OCI-M2 (cell line): Measurements from ENCODE around the gene RIBC2.
"Not testable (repeated sequence)": the region's sequence is repeated elsewhere in the genome, so short reads cannot be mapped to it uniquely, and the experiment has no call there.

Experiments
- DNase-seq: peaks from one replicate; lab custom pipeline; 2025; ENCODE audit not compliant: unreplicated experiment; lab: John Stamatoyannopoulos, UW

RIBC2 gene

GRCh38 chr22:45424241-45424731 is 10.8 kb downstream of the RIBC2 start:
- no peak for DNase-seq

GRCh38 chr22:45425101-45425500 is 11.6 kb downstream of the RIBC2 start:
- no peak for DNase-seq

DNA sequence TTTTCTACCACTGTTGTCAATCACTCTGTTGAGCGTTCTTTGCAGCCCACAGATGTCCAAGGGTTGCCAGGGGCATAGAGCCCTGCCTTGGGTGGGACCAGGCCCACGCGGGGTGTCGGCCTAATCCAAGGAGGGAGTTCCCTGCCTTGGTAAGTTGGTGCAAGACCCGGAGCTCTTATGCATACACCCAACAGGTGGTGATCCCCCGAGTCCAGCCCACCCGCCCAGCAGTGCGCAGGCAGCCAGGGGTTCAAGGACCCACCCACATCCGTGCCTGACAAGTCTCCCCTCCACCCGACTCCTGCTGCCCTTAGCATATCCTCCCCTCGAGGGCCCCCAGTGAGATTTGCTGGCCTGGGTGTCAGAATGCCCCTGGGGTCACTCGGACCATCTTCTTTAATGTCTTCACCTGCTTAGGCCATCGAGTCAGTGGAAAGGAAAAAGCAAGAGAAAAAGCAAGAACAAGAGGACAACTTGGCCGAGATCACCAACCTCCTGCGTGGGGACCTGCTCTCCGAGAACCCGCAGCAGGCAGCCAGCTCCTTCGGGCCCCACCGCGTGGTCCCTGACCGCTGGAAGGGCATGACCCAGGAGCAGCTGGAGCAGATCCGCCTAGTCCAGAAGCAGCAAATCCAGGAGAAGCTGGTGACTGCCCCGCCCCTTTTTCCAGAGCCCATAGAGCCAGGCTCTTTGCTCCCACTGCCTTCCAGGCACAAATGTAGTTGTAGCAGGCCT is 12.2 kb downstream of the RIBC2 start:
- no peak for DNase-seq

GRCh38 chr22:45426387-45426786 is 12.9 kb downstream of the RIBC2 start:
- DNase-seq = no peak

- DNase-seq = no peak
These were observed 13.6 kb downstream of the RIBC2 start for GRCh38 chr22:45427114-45427513.

DNA sequence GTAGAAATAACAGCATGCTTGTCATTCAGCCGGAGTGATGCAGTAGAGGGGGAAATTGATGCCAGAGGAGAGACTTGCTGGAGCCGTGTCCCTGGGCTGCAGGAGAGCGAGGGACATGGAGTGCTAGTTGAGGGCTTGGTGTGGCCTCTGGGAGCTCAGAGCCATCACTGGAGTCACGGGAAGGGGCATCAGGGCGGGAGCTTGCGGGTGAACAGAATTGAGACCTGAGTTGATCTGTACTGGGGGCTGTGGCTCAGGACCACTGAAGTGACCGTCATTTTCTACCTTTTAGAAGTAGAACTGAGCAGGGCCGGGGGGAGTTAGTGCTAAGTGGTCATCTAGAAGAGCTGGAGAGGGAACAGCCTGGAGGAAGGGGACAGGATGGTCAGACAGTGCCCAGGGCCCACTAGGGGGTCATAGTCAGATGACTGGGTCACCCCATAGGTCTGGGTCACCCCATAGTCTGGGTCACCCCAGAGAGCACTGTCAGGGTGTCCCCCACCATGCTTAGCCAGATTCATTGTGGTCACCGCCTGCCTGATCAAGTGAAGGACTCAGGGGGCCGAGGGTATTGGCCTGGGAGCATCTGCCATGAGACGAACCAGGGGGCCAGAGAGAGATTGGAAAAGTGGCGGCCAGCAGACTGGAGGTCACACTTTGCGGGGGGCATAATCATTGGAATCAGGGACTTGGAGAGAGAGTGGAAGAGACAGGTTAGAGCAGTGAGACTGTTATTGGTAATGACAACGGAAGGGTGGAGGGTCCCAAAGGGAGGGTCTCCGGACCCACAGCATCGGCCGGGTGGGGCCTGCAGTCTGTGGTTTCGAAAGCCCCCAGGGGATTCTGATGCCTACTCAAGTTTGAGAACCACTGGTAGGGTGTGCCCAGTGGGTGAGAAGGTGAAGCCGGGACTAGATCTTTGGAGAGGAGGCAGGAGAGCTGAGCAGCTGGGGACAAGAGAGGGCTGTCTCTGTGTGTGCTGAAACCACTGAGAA is 15.2 kb downstream of the RIBC2 start:
- no peak for DNase-seq

GRCh38 chr22:45429424-45429823 is 15.9 kb downstream of the RIBC2 start:
- no peak for DNase-seq

- no peak for DNase-seq
These were observed 16.7 kb downstream of the RIBC2 start for GRCh38 chr22:45429981-45430775.

GRCh38 chr22:45430871-45431270 is 17.4 kb downstream of the RIBC2 start:
- DNase-seq = no peak

DNA sequence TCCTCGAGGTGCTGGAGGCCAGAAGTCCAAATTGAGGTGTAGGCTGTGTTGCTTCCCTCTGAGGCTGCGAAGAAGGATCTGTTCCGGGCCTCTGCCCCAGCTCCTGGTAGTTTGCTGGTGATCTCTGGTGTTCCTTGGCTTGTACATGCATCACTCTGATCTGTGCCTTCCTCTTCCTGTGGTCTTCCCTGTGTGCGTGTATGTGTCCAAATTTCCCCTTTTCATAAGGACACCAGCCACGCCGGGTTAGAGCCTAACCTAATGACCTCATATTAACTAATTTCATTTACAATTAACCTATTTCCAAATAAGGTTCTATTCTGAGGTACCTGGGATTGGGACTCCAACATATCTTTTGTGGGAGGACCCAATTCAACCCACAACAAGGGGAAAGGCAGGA is 21.5 kb downstream of the RIBC2 start:
- DNase-seq = no peak

- DNase-seq = no peak
These were observed 22.1 kb downstream of the RIBC2 start for GRCh38 chr22:45435544-45436139.

DNA sequence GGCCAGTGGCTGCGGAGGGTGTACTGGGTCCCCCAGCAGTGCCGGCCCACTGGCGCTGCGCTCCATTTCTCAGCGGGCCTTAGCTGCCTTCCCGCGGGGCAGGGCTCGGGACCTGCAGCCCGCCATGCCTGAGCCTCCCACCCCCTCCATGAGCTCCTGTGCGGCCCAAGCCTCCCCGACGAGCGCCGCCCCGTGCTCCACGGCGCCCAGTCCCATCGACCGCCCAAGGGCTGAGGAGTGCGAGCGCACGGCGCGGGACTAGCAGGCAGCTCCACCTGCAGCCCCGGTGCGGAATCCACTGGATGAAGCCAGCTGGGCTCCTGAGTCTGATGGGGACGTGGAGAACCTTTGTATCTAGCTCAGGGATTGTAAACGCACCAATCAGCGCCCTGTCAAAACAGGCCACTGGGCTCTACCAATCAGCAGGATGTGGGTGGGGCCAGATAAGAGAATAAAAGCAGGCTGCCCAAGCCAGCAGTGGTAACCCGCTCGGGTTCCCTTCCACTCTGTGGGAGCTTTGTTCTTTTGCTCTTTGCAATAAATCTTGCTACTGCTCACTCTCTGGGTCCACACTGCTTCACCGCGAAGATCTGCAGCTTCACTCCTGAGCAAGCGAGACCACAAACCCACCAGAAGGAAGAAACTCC is 23.5 kb downstream of the RIBC2 start:
- not testable (repeated sequence) for DNase-seq

DNA sequence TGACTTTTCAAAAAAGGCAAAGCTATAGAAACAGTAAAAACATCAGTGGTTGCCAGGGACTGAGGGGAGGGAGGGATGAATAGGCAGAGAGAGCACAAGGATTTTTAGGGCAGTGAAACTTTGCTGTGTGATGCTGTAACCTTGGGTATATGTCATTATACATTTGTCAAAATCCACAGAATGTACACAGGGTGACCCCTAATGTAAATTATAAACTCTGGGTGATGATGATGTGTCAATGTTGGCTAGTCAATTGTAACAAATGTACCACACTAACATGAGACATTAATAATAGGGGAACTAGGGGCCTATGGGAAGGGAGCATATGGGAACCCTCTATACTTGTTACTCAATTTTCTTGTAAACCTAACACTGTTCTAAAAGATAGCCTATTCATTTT is 24.8 kb downstream of the RIBC2 start:
- no peak for DNase-seq

GRCh38 chr22:45440688-45441087 is 27.2 kb downstream of the RIBC2 start:
- DNase-seq = not testable (repeated sequence)

DNA sequence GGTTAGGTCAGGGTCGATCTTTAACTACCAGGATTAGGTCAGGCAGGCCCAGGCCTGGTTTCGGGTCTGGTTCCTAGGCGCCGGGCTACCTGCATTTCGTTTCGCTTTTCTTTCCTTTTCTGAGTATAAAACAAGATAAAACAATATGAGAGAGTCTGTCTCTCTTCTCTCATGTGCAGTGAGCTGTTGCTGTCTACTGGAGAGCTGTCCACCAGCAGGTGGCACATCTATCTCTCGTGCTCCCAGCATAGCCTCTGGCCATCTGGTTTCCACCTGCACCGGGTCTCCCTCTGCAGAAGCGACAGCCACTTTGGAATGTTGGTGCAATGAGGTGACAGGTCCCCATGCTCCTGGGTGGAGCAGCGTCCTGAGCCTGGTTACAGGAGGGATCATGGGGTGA is 27.6 kb downstream of the RIBC2 start:
- no peak for DNase-seq

GRCh38 chr22:45442116-45442515 is 28.6 kb downstream of the RIBC2 start:
- no peak for DNase-seq

- DNase-seq = no peak
These were observed 30.7 kb downstream of the RIBC2 start for GRCh38 chr22:45444168-45444567.

DNA sequence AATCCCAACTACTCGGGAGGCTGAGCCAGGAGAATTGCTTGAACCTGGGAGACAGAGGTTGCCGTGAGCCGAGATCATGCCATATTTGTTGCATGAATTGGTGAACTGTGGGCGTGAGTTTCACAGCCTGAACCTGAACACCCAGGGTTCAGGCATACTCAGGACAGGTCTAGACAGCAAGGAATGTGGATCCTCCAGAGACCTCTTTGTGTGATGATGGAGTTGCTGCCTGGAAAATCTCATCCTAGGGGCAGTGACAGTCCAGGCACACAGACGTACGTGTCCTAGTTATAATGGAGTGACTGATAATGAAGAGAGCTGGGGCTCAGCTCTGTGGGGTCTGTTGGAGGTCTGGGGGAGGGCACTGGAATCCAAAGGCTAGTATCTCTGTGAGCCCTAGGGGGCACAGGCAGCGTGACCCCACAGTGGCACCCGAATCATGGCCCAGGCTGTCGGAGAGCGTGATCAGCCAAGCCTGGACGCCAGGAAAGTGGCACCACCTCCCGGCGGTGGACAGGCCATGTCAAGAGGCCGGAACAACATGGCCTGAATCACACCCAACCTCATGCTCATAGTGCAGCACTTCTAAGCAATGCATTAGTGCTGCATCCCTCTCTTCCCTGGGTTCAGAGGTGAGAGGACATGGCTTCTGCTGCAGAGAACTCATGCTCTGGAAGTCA is 31.7 kb downstream of the RIBC2 start:
- no peak for DNase-seq

GRCh38 chr22:45446216-45446615 is 32.7 kb downstream of the RIBC2 start:
- no peak for DNase-seq

DNA sequence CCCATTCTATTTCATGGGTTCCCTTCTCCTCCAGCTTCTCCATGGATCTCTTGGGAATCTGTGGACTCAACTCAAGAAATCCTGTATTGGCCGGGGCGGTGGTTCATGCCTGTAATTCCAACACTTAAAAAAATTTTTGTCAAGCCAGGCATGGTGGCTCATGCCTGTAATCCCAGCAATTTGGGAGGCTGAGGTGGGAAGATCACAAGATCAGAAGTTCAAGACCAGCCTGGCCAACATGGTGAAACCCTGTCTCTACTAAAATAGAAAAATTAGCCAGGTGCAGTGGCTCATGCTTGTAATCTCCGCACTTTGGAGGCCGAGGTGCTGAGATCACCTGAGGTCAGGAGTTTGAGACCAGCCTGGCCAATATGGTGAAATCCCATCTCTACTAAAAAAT is 34.1 kb downstream of the RIBC2 start:
- not testable (repeated sequence) for DNase-seq
